Choroid plexus epithelial cell (primary cell): ENCODE measurements around the gene TRIM8.

Source experiments
- DNase-seq: peaks from one replicate; pipeline ENCODE4 v3.0.0-alpha.2; 2010; ENCODE audit warnings: low read depth
- H3K4me3 ChIP-seq: 2 replicates; pipeline ENCODE4 v1.5.1; 2011; ENCODE audit warnings: low read depth, mild to moderate bottlenecking, control low read depth, low read length, moderate library complexity
- TF ChIP-seq, protein P1 (sequence below): conservative IDR thresholded peaks from 2 replicates; pipeline ENCODE4 v1.5.1; 2011; ENCODE audit warnings: low read depth, mild to moderate bottlenecking, control low read depth, inconsistent platforms, low read length, moderate library complexity

The TRIM8 gene, protein sequence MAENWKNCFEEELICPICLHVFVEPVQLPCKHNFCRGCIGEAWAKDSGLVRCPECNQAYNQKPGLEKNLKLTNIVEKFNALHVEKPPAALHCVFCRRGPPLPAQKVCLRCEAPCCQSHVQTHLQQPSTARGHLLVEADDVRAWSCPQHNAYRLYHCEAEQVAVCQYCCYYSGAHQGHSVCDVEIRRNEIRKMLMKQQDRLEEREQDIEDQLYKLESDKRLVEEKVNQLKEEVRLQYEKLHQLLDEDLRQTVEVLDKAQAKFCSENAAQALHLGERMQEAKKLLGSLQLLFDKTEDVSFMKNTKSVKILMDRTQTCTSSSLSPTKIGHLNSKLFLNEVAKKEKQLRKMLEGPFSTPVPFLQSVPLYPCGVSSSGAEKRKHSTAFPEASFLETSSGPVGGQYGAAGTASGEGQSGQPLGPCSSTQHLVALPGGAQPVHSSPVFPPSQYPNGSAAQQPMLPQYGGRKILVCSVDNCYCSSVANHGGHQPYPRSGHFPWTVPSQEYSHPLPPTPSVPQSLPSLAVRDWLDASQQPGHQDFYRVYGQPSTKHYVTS

DNA sequence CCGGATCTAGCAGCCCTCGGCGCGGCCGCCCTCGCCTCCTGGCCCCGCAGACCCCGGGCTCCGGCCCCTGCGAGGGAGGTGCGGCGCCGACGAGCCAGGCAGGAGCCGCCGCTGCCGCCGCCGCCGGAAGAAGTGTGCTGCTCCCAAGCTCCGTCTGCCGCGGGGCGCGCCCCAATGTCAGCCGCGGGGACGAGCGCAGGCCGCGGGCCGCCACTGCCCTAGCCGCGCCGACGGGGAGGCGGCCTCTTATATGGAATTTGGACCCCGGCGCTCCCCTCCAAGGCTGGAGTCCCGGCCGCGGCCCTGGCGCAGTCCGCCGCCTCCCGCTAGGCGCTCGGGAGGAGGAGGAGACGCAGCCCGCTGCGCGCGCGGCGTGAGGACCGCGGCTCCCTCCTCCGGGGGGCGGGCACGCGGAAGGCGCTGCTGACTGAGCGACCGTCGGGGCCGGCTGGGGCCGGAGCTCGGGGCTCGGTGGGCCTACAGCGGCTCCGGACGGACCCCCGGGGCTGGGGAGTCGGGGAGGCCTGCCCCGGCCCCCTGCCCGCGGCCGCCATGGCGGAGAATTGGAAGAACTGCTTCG, at the start of gene TRIM8:
Gene TRIM8 (plus strand): TSS at position 414 of the 580 bp plus-strand sequence. CDS start 139 bp downstream, at position 553.
- H3K4me3 ChIP-seq, result peak within 1 kb of the TSS; percentile 85
- DNase-seq, result peak; percentile 57
- TF ChIP-seq, protein P1, sequence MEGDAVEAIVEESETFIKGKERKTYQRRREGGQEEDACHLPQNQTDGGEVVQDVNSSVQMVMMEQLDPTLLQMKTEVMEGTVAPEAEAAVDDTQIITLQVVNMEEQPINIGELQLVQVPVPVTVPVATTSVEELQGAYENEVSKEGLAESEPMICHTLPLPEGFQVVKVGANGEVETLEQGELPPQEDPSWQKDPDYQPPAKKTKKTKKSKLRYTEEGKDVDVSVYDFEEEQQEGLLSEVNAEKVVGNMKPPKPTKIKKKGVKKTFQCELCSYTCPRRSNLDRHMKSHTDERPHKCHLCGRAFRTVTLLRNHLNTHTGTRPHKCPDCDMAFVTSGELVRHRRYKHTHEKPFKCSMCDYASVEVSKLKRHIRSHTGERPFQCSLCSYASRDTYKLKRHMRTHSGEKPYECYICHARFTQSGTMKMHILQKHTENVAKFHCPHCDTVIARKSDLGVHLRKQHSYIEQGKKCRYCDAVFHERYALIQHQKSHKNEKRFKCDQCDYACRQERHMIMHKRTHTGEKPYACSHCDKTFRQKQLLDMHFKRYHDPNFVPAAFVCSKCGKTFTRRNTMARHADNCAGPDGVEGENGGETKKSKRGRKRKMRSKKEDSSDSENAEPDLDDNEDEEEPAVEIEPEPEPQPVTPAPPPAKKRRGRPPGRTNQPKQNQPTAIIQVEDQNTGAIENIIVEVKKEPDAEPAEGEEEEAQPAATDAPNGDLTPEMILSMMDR, result no peak

DNA sequence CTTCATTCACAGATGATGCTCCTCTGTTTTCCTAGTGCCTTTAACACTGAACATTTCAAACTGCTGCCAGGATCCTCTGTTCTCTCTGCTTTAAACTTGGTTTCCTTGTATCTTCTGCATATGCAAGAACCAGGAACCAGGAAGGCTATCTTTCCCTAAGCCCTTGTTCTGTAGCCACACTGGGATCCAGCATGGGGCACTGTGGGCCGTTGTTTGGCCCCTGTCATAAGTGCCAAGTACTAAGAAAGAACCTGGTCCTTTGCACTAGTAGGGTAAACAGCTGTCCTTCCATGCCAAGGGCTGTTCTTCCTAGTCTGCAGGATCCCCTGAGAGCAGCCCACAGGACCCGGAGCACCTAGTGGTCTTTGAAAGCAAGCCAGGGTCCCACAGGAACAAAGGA, 49.0 kb upstream of the TRIM8 start:
- TF ChIP-seq, protein P1, result no peak
- H3K4me3 ChIP-seq, result no peak overlapping the region
- DNase-seq, result no peak

DNA sequence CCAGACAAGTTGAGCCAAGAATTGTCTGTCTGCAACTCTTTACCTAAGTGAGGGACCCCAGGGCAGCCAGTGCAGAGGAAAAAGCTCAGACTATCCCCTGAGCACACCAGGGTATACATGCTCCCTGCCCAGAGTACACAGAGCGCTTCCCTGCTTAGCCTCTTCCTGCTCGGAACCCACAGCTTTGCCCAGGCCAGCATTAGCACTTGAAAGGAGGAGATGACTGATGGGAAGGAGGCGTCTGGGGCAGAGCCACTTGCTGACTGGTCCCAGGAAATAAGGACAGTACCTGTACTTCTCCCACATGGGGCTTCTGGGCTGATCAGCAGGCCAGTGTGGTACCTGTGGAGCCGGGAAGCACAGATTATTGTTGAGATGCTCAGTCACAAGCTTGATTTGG, 48.4 kb upstream of the TRIM8 start:
- DNase-seq, result no peak
- H3K4me3 ChIP-seq, result no peak overlapping the region
- TF ChIP-seq, protein P1, result no peak

DNA sequence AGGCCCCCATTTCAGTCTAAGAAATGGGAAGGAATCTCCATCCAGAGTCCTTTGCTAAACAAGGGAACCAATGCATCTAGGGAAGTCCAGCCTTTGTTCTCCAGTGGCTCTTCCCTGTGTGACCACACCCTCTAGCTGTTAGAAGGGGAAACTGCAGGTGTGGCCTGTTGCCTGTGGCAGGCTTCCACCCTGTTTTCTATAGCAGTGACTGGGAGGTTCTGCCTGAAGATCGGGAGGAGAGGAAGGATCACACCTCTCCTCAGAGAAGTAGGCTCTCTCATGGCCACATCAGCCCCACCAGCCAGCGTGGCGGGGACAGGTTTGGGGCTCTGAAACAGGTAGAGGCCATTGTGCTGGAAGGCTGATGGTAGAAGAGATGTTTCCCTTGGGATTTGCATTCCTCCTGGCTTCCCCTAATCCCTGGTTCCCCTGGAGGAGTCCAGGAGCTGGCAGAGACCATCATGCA, 47.7 kb upstream of the TRIM8 start:
- no peak overlapping the region for H3K4me3 ChIP-seq
- peak; percentile 79 for DNase-seq
- TF ChIP-seq, protein P1, result peak; percentile 92

DNA sequence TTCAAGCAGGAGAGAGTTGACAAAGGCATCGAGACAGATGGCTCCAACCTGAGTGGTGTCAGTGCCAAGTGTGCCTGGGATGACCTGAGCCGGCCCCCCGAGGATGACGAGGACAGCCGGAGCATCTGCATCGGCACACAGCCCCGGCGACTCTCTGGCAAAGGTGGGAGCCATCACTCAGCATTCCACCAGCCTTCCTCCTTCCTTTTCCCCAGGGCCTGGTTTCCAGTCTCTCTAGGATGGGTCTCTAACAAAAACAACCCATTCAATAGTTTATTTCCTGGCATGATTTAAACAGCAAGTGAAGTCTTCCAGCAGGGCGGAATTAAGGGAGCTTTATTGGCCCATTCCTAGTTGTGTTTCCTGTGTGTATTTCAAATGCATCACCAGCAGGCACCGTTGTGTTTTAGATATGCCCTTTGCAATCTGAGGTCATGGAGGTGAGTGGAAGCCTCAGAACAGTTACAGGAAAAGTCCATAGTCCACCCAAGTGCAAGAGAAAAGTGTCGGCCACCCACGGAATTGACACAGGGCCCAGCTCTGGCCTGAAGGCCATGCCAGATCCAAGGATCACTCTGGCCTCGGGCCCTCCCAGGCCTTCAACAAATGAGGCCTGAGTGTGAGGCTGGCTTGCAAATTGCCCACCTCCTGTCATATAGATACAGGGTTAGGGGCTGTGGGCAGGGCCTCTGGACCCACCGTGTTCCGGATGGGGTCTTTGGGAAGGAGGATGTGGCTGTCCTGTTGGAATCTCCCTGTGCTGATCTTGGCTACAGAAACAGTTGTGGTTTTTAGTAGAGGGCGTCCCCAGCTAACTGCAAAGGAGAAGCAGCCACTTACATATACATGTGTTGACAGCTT, 46.9 kb upstream of the TRIM8 start:
- peak; percentile 29 for DNase-seq
- H3K4me3 ChIP-seq, result no peak overlapping the region
- TF ChIP-seq, protein P1, result no peak

DNA sequence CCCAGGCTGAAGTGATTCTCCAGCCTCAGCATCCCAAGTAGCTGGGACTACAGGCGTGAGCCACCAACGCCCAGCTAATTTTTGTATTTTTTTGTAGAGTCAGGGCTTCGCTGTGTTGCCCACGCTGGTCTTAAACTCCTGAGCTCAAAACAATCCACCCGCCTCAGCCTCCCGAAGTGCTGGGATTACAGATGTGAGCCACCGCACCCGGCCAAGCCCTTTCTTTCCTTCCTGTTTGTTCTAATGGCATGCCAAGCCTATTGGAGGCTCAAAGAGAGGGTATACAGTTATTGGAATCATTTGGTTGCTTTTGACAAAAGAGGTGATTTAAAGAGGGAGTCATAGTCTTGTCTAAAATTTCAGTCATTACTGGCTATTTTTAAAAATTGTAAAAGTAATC, 46.0 kb upstream of the TRIM8 start:
- H3K4me3 ChIP-seq, result no peak overlapping the region
- TF ChIP-seq, protein P1, result no peak
- no peak for DNase-seq
